ENCODE results near the gene TTC23.

Gene TTC23

DNA sequence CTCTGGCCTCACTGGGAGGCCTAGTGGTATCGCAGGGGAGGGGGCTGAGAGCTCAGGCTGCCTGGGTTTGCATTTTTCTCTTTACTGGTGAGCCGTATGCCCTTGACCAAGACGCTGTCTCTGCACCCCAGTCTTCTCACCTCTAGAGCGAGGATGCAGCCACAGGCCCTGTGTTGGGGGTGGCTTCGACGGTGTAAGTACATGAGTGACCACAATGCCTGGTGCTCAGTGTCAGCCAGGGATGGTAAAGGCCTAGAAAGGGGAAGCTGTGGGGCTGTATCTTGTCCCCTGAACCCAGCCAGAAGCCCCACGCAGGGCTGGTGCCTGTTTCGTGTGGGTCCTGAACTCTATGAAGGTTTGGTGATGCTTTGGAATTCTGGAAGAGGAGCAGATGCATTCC, 124.7 kb downstream of the TTC23 start:
- Histone ChIP-seq H3K27me3 (ENCODE audit: control insufficient read depth in 1 of 2, insufficient read depth in 2 of 2, low read length in 2 of 2) (no peaks in the 10 kb centered on the region), H3K9me3 (ENCODE audit: low read length) (no peaks in the 10 kb centered on the region), H3K4me3 (ENCODE audit: low read depth in 1 of 2, low read length in 2 of 2) (peak overlapping the region in 1 of 2 donors; percentile 39), H3K4me1 (ENCODE audit: insufficient read depth, low read length) (peaks cover 96% of the 10 kb centered on the region), H3K36me3 (ENCODE audit: insufficient read depth, low read length) (peaks cover 78% of the 10 kb centered on the region), H3K27ac (ENCODE audit: low read depth, low read length) (peak overlapping the region; percentile 84), H3K9ac (ENCODE audit: low read length) (peak overlapping the region; percentile 35)

DNA sequence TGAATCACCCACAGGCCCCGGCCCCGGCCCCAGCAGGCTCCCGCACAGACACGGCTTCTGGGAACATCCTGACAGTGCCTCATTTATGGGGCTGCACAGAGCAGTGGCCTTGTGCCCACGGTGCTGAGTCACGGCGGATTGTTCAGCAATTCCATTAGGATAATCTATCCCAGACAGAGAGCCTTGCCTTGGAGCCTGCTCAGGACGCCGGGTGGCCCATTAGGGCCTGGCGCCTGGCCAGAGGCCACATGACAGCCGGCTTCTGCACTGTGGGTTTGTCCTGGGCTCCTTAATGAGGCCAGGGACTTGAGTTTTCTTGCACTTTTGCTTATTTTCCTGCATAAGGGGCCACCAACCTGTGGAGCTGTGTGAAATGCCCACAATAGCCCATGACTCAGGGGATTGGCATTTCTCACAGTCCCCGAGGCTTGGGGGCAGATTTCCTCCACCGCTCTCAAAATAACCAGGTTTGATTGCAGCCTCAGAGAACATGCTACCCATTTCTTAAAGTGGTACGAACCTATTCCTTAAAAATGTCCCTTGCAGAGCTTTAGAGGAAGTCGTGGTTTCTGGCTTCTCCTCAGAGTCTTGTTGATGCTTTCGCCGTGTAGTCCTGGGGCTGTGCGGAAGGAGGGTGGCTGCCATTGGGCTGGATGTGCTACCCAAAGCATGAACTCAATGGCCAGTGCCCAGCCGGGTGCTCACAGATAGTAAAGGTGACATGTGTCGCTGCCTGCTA, 125.5 kb downstream of the TTC23 start:
- H3K4me3 ChIP-seq (ENCODE audit: low read depth in 1 of 2, low read length in 2 of 2), result peak overlapping the region in 1 of 2 donors; percentile 39
- peaks cover 96% of the 10 kb centered on the region for H3K4me1 ChIP-seq (ENCODE audit: insufficient read depth, low read length)

DNA sequence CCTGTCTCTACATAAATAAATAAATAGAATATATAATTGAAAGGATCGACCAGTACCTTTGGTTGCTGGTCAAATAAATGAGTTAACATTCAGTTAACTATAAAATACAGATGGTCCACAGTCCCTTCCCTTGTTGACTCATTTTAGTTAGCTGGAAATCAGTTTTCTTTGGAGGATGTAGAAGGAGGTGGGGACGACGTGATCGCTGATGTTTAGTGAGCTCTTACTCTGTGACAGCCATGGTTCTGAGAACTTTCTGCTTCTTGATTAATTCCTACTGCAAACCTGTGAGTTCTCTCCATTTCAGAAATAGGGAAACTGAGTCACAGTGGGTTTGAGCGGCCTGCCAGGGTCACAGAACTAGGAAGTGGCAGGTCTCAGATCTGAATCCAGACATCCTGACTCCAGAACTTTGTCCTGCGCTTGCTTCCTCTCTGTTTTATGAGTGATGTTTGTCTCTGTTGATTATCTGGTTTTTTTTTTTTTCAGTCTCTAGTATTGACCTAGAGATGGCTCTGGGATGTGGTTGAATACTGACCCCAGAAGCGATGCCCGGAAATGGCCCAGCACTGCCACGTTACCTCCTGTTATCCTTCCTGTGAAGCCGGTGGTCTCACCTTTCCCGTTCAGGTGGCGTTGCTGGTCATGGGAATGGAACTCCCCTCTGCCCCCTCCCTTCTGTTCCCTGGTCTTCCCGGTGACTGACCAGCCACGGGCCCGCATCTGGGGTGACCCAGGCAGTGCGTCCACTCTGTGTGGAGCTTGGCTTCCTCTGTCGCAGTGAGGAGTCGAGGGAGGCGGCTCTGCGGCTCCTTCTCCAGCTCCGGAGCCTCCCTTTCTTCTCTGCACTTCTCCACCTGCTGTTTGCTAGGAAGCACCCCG, 126.3 kb downstream of the TTC23 start:
- Histone ChIP-seq H3K9me3 (ENCODE audit: low read length) (no peaks in the 10 kb centered on the region), H3K27me3 (ENCODE audit: control insufficient read depth in 1 of 2, insufficient read depth in 2 of 2, low read length in 2 of 2) (no peaks in the 10 kb centered on the region), H3K27ac (ENCODE audit: low read depth, low read length) (peak overlapping the region; percentile 84), H3K4me3 (ENCODE audit: low read depth in 1 of 2, low read length in 2 of 2) (peak overlapping the region in 1 of 2 donors; percentile 39), H3K4me1 (ENCODE audit: insufficient read depth, low read length) (peaks cover 94% of the 10 kb centered on the region), H3K9ac (ENCODE audit: low read length) (peak overlapping the region; percentile 69), H3K36me3 (ENCODE audit: insufficient read depth, low read length) (peaks cover 77% of the 10 kb centered on the region)

More for the DNA sequence above, 125.5 kb downstream of the TTC23 start:
- H3K27me3 ChIP-seq (ENCODE audit: control insufficient read depth in 1 of 2, insufficient read depth in 2 of 2, low read length in 2 of 2), result no peaks in the 10 kb centered on the region
- H3K27ac ChIP-seq (ENCODE audit: low read depth, low read length), result peak overlapping the region; percentile 84
- H3K9me3 ChIP-seq (ENCODE audit: low read length), result no peaks in the 10 kb centered on the region
- H3K36me3 ChIP-seq (ENCODE audit: insufficient read depth, low read length), result peaks cover 78% of the 10 kb centered on the region
- peak overlapping the region; percentile 35 for H3K9ac ChIP-seq (ENCODE audit: low read length)

DNA sequence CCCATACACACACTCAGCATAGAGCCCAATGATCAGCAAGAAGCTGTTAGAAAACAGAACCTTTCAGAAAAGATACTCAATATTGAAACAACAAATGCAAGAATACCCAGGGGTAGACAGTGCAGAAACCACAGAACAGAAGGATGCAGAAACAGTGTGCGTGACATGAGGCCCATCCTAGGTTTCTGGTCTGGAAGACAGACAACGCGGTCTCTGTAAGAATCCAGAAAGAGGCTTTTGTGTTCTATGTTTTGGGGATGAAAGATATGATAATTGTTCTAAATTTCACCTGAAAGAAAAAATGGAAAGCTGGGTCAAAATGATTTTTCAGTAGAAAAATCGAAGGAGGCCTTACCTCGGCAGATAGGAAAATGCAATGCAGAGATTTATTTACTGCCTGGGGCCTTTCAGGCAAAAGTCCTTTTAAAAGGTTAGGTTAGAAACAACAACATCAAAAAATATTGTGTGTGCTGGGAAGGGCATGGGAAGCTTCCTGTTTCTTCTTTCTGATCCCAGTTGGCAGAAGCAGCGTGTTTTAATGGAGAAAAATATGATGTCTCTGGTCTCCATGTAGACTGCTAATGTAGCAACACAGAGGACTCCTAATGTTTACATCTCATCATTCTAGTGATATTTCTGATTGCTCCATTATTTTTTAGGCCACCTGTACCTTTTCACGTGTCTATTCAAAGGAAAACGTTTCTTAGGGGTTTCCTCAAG, 127.5 kb downstream of the TTC23 start:
- Histone ChIP-seq H3K9ac (ENCODE audit: low read length) (peak overlapping the region; percentile 31), H3K27ac (ENCODE audit: low read depth, low read length) (peak overlapping the region; percentile 71), H3K36me3 (ENCODE audit: insufficient read depth, low read length) (peaks cover 76% of the 10 kb centered on the region)

DNA sequence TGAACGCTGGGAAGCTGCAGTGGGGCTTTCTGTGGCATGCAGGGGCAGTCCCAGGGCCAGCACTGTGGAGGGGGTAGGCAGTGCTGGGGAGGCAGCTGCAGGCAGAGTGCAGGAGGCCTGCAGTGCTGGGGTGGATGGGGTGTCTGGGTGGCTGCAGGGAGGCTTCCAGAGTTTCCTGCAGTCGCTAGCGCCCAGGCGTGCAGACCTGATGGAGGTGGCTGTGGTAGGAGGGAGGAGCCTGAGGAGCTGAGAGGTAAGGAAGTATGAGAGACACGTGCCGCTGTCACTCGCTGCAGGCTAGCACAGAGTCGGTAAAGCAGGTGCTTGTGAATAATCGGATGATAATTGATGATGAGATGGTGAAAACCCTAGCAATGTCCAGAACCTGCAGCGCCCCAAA, 128.2 kb downstream of the TTC23 start:
- Histone ChIP-seq H3K27ac (ENCODE audit: low read depth, low read length) (peak overlapping the region; percentile 71), H3K9me3 (ENCODE audit: low read length) (no peaks in the 10 kb centered on the region), H3K27me3 (ENCODE audit: control insufficient read depth in 1 of 2, insufficient read depth in 2 of 2, low read length in 2 of 2) (no peaks in the 10 kb centered on the region), H3K36me3 (ENCODE audit: insufficient read depth, low read length) (peaks cover 74% of the 10 kb centered on the region), H3K4me1 (ENCODE audit: insufficient read depth, low read length) (peaks cover 97% of the 10 kb centered on the region), H3K4me3 (ENCODE audit: low read depth in 1 of 2, low read length in 2 of 2) (peak overlapping the region in 1 of 2 donors; percentile 21), H3K9ac (ENCODE audit: low read length) (no peak overlapping the region)

More for the DNA sequence above, 127.5 kb downstream of the TTC23 start:
- H3K4me1 ChIP-seq (ENCODE audit: insufficient read depth, low read length), result peaks cover 95% of the 10 kb centered on the region
- H3K9me3 ChIP-seq (ENCODE audit: low read length), result no peaks in the 10 kb centered on the region
- H3K4me3 ChIP-seq (ENCODE audit: low read depth in 1 of 2, low read length in 2 of 2), result peak overlapping the region in 1 of 2 donors; percentile 21
- no peaks in the 10 kb centered on the region for H3K27me3 ChIP-seq (ENCODE audit: control insufficient read depth in 1 of 2, insufficient read depth in 2 of 2, low read length in 2 of 2)

DNA sequence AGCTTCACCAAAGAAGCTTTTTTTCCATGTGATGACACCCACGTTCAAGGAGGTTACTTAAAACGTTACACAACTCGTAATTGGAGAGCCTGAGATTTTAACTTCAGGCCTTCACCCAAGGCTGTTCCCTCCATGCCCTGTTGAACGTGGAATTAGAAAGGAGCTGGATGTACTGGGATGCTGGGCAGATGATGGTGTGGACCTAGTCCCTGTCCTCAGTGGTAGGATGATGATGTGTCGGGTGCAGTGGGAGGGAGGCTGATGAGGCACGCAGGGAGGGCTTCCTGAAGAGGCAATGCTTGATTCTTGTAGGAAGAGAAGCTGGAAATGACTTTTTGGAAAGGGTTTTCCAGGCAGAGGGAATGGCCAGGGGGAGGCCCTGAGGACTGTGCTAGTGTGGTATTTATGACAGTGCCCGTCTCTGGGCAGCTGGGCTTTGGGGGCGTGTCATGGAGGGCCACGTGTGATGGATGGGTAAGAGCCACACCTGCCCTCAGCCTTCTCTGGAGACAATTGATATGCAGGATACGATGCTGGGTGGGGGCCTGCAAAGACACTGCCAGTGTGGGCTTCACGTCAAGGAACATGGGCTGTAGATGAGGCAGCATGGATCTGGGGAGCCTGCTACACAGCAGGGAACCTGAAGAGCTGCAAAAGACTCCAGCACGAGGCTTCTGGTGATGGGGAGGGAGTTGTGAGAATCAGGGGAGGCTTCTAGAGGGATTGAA, 129.2 kb downstream of the TTC23 start:
- no peaks in the 10 kb centered on the region for H3K27me3 ChIP-seq (ENCODE audit: control insufficient read depth in 1 of 2, insufficient read depth in 2 of 2, low read length in 2 of 2)
- peak overlapping the region in 1 of 2 donors; percentile 21 for H3K4me3 ChIP-seq (ENCODE audit: low read depth in 1 of 2, low read length in 2 of 2)
- peak overlapping the region; percentile 71 for H3K27ac ChIP-seq (ENCODE audit: low read depth, low read length)
- H3K9ac ChIP-seq (ENCODE audit: low read length), result peak overlapping the region; percentile 22
- H3K9me3 ChIP-seq (ENCODE audit: low read length), result no peaks in the 10 kb centered on the region
- peaks cover 91% of the 10 kb centered on the region for H3K4me1 ChIP-seq (ENCODE audit: insufficient read depth, low read length)
- peaks cover 73% of the 10 kb centered on the region for H3K36me3 ChIP-seq (ENCODE audit: insufficient read depth, low read length)

DNA sequence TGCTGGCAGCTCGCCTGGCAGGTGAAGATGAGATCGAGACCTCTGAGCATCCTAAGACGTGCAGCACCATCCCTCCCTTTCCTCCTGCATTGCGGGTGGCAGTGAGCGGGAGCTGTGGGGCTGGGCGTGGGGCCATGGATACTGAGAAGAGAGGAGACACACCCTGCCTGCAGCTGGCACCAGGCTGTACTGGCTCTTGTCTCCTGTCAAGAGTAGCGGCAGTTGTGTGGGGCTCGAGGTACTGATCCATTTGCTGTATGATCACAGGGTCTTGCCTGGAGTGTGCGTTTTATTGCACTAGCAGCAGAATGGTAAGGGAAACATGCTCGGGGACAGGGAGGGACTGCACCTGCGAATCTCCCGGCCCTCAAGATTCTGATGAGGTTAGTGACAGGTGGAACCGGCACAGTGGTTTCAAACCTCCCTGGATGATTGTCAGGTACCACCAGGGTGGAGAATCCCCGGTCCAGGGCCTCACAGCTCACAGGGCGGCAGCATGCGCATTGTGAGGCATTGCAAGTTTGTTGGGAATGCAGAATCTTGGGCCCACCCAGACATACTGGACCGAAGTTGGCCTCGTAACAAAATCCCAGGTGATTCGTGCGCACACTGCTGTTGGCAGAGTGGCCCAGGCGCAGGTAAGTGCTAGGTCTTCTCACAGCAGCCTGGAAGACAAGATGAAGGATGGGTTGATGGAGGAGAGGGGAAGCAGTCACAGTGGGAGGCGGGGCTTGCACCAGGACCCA, 130.4 kb downstream of the TTC23 start:
- Histone ChIP-seq H3K36me3 (ENCODE audit: insufficient read depth, low read length) (peaks cover 76% of the 10 kb centered on the region), H3K4me1 (ENCODE audit: insufficient read depth, low read length) (peaks cover 90% of the 10 kb centered on the region), H3K9me3 (ENCODE audit: low read length) (no peaks in the 10 kb centered on the region), H3K4me3 (ENCODE audit: low read depth in 1 of 2, low read length in 2 of 2) (no peak overlapping the region), H3K27ac (ENCODE audit: low read depth, low read length) (peak overlapping the region; percentile 71), H3K27me3 (ENCODE audit: control insufficient read depth in 1 of 2, insufficient read depth in 2 of 2, low read length in 2 of 2) (no peaks in the 10 kb centered on the region), H3K9ac (ENCODE audit: low read length) (no peak overlapping the region)

DNA sequence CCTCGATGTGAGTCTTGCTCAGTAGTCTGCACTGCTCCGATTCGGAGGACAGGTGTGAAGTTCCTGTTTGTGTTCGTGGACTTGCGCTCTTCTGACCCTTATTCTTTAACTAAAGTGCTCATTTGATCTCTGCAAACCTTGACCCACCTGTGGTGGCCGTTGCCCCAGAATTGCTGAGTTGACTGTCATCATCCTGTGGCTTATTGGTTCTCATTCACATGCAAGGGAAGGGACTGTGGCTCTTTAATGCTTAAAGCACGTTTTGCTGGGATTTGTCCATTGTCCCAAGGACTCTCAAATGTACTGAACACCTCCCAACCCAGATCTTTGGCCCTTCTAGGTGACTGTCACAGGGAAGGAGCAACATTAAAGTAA, 131.1 kb downstream of the TTC23 start:
- H3K9me3 ChIP-seq (ENCODE audit: low read length), result no peaks in the 10 kb centered on the region
- H3K4me3 ChIP-seq (ENCODE audit: low read depth in 1 of 2, low read length in 2 of 2), result no peak overlapping the region
- no peak overlapping the region for H3K27ac ChIP-seq (ENCODE audit: low read depth, low read length)
- H3K4me1 ChIP-seq (ENCODE audit: insufficient read depth, low read length), result peaks cover 91% of the 10 kb centered on the region
- H3K27me3 ChIP-seq (ENCODE audit: control insufficient read depth in 1 of 2, insufficient read depth in 2 of 2, low read length in 2 of 2), result no peaks in the 10 kb centered on the region
- peak overlapping the region; percentile 1 for H3K9ac ChIP-seq (ENCODE audit: low read length)
- H3K36me3 ChIP-seq (ENCODE audit: insufficient read depth, low read length), result peaks cover 81% of the 10 kb centered on the region

DNA sequence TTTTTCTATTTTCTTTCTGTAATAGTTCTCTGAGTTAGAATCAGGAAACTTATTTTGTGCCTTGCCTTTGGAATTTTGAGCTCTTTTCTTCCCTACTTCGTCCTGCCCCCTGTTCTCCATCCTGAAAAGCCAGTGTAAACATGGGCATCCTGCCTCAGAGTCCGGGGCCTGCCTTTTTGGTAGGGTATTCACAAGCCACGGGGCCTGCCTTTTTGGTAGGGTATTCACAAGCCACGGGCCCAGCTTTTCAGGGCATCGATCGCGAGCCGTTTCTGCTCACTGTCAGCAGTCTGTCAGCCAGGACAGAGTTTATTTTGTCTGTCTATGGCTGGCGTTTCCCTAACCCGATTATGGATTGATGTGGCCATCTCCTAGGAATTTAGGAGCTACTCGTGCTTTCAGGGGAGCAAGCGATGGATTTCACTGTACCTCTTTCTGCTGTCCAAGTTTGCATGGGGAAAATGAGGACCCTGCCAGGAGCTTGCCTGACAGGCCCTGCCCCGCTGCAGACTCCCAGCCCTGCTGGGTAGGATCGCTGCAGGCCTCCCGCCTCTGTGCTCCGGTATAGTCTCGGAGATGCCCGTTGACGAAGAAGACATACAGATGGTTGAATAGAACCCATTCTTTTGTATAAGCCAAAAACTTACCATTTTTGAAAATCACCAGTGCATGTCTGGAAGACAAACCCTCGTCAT, 131.7 kb downstream of the TTC23 start:
- Histone ChIP-seq H3K4me1 (ENCODE audit: insufficient read depth, low read length) (peaks cover 91% of the 10 kb centered on the region), H3K27ac (ENCODE audit: low read depth, low read length) (peak overlapping the region; percentile 50), H3K27me3 (ENCODE audit: control insufficient read depth in 1 of 2, insufficient read depth in 2 of 2, low read length in 2 of 2) (no peaks in the 10 kb centered on the region), H3K9me3 (ENCODE audit: low read length) (no peaks in the 10 kb centered on the region), H3K36me3 (ENCODE audit: insufficient read depth, low read length) (peaks cover 80% of the 10 kb centered on the region), H3K4me3 (ENCODE audit: low read depth in 1 of 2, low read length in 2 of 2) (no peak overlapping the region), H3K9ac (ENCODE audit: low read length) (peak overlapping the region; percentile 60)

DNA sequence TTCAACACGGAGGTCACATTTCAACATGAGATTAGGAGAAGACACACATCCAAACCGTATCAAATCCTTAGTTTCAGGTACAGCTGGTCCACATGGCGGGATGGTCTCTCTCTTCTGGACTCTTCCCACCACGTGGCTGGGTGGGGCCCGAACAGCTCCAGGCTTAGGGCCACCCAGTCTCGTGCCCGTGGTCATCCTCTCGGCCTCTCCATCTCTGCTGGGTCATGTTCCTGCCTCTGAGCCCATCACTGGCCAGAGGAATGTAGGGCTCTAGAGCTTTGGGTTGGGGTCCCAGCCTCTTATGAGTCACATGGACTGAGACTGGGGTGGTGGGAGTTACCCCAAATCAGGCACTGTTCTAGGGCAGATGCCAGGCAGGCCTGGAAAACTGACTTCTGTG, 132.3 kb downstream of the TTC23 start:
- peak overlapping the region; percentile 60 for H3K9ac ChIP-seq (ENCODE audit: low read length)
- H3K27ac ChIP-seq (ENCODE audit: low read depth, low read length), result peak overlapping the region; percentile 50
- H3K27me3 ChIP-seq (ENCODE audit: control insufficient read depth in 1 of 2, insufficient read depth in 2 of 2, low read length in 2 of 2), result no peaks in the 10 kb centered on the region
- no peaks in the 10 kb centered on the region for H3K9me3 ChIP-seq (ENCODE audit: low read length)
- peaks cover 77% of the 10 kb centered on the region for H3K36me3 ChIP-seq (ENCODE audit: insufficient read depth, low read length)
- H3K4me3 ChIP-seq (ENCODE audit: low read depth in 1 of 2, low read length in 2 of 2), result no peak overlapping the region
- H3K4me1 ChIP-seq (ENCODE audit: insufficient read depth, low read length), result peaks cover 92% of the 10 kb centered on the region
